Measurements from ENCODE around the gene BTBD10.

BTBD10 gene

DNA sequence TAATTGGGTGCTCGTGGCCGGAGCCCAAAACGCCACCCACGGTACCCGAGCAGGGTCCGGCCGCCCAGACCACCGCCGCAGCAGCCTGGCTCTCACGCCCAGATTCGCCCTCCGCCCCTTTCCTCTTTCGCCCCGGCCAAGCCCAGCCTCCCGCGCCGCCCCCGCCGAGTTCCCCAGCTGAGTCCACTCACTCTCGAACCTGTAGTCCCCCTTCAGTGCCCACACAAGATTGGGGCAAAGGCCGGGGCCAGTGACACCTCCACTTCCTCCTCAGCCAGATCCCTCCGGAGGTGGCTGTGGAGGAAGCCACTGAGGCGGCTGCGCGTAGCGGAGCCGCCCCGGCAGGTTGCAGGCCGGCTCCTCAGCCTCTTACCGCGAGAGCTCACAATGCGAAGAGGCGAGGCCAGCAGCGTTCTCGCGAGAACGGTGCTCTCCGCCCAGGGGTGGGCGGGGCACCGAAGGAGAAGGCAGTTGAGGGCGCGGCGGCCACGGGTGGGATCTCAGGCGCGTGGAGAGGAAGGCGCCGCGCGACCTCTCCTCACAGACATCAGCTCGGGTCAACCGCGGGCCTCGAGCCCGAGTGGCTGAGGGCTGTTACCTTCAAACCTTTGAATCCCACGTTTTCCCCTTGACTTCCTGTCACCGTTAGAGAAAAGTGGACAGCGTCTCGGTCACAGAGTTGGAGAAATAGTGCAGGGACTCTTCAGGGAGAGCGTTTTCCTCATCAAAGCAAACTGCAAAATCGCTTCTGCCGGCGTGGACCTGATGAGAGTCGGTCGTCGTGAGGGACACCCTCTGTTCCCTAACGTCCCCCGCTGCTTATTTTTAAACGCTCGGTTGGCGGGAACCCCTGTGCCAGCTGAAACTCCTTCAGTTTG, at the start of gene BTBD10:
BTBD10 (minus strand) TSS at position 322 of the 878 bp plus-strand sequence. CDS start 18,098 bp downstream, outside the sequence.
- peak; percentile 90 to 92 for DNase-seq (ENCODE audit: low read depth in 2 of 2)

GRCh38 chr11:13503393-13503792, 40.4 kb upstream of the BTBD10 start:
- no peak for DNase-seq (ENCODE audit: low read depth in 2 of 2)

DNA sequence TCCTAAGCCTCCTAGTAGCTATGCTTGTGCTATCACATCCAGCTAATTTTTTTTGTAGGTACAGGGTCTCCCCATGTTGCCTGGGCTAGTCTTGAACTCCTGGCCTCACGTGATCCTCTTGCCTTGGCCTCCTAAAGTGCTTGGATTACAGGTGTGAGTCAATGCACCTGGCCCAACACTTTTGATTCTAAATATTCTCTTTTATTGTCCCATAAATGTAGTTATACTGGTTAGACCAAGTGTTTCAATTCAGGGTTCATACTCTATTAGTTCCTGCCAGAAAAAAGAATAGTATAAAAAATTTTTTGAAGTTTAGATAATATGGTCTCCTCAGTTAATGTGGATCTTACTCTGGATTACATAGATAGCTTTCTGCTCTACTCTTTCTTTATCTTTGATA, 39.5 kb upstream of the BTBD10 start:
- no peak for DNase-seq (ENCODE audit: low read depth in 2 of 2)

- no peak for DNase-seq (ENCODE audit: low read depth in 2 of 2)
Measured at GRCh38 chr11:13495929-13496328, 32.9 kb upstream of the BTBD10 start, which contains the start of gene PTH. Gene PTH, minus strand, starts transcription at chr11:13495997. Its CDS starts 3,142 bp downstream, at chr11:13492855.

GRCh38 chr11:13494051-13494450, 31.0 kb upstream of the BTBD10 start:
- no peak for DNase-seq (ENCODE audit: low read depth in 2 of 2)

GRCh38 chr11:13487661-13488030, 24.6 kb upstream of the BTBD10 start:
- DNase-seq (ENCODE audit: low read depth in 2 of 2) = no peak

DNA sequence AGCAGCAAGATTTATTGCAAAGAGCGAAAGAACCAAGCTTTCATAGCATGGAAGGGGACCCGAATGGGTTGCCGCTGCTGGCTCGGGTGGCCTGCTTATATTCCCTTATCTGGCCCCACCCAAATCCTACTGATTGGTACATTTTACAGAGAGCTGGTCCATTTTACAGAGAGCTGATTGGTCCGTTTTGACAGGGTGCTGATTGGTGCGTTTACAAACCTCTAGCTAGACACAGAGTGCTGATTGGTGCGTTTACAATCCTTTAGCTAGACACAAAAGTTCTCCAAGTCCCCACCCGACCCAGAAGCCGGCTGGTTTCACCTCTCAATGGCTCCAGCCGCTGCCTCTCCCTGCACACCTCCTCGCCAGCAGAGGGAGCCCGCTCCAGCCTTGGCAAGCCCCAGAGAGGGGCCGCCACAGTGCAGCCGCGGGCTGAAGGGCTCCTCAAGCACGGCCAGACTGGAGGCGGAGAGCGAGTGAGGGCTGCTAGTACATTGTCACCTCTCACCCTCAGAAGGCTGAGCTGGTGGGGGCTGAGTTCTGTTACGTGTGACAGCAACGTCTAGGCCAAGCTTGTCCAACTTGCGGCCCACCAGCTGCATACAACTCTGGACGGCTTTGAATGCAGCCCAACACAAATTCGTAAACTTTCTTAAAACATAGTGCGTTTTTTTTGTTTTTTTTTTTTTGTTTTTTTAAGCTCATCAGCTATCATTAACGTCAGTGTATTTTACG, 24.1 kb upstream of the BTBD10 start:
- peak; percentile 51 to 56 for DNase-seq (ENCODE audit: low read depth in 2 of 2)

DNA sequence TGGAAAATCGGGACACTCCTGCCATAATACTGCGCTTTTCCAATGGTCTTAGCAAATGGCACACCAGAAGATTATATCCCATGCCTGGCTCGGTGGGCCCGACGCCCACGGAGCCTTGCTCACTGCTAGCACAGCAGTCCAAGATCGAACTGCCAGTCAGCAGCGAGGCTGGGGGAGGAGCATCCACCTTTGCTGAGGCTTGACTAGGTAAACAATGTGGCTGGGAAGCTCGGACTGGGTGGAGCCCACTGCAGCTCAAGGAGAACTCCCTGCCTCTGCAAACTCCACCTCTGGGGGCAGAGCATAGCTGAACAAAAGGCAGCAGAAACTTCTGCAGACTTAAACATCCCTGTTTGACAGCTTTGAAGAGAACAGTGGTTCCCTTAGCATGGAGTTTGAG, 17.2 kb upstream of the BTBD10 start:
- DNase-seq (ENCODE audit: low read depth in 2 of 2) = no peak

GRCh38 chr11:13479688-13480087, 16.7 kb upstream of the BTBD10 start:
- DNase-seq (ENCODE audit: low read depth in 2 of 2) = no peak

GRCh38 chr11:13475091-13475490, 12.1 kb upstream of the BTBD10 start:
- DNase-seq (ENCODE audit: low read depth in 2 of 2) = no peak

GRCh38 chr11:13473013-13473722, 10.1 kb upstream of the BTBD10 start:
- DNase-seq (ENCODE audit: low read depth in 2 of 2) = no peak

DNA sequence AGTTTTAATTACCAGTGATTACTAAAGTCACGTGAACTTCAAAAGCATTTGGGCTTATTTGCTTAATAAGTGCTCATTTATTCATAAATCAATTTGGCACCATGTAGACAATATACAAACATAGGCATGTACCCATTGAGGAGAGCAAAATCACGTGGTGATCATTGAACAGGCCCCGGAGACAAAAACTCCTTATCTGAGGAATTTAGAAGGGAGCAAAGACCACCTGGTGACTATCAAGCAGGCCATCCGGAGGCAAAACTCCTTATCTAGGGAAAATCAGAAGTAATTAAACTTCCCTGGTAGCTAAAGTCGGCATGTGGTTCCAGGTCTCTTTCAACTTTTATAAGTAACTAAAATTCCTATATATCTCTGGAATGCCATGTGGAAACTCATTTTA, 5.7 kb upstream of the BTBD10 start:
- DNase-seq (ENCODE audit: low read depth in 2 of 2) = no peak

GRCh38 chr11:13465909-13466371, 2.9 kb upstream of the BTBD10 start:
- no peak for DNase-seq (ENCODE audit: low read depth in 2 of 2)

DNA sequence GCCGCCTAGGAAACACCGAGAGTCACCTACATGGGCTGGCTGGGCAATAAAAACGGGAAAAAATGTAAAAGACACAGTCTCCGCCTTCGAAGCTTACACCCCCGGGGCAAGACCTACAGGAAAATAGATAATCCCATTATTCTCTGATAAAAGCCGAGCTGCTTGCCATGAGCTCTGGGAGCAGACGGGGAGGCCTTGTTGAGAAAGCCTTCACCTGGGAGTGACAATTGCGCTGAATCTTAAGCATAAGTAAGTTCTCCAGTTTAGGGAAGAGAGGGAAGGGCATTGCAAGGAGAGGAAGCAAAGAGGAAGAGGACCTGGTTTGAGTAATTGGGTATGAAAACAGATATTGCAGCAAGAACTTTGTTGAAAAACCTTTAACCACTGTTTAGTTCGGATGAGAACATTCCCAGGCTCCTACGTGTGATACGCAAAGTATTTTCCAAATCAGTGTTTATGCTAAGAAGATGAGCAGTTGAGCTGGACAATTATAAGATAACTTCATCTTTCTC, 813 bp upstream of the BTBD10 start:
- DNase-seq (ENCODE audit: low read depth in 2 of 2) = no peak

DNA sequence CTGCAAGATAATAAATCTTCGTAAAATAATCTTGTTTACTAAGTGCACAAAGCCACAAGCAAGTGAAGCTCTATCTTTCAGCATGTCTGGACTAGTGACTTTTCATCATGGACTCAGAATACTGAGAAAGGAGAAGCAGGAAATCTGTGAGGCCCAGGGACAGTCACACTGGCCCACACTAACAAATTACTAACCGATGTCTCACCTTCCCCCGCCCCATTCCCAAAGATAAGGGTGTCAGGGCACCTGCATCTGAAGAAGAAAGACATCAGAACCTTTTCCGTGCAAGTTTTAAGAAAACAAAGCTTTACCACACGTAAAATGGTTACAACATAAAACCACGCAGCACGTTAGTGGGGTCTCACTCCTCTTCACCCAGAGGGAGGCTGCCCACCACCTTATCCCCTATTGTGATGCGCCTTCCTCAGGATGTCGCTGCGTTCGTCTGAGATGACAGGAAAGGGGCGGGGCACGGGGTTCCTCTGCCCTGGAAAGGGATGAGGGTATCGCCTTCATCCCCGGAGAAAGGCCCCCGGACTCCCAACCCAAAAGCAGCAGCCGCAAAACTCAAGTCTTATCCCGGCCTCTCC, 616 bp downstream of the BTBD10 start:
- DNase-seq (ENCODE audit: low read depth in 2 of 2) = peak; percentile 39 to 45

DNA sequence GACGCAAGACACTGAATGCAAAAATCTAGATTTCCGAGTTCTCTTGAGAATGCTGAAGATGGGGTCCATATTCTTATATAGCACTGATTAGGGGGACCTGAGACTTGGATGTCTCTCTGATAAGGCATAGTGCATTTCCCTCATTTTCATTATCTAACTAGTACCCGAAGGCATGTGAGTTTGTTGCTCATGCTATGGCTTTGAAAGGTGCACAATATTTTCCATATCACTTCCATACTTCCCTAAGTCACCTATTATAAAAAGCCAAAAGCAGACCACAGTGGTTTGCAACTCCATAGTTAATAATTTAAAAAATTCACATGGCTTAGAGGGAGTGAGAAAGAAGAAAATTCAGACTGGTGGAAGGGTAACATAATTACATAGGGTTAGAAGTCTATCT, 1.7 kb downstream of the BTBD10 start:
- no peak for DNase-seq (ENCODE audit: low read depth in 2 of 2)

DNA sequence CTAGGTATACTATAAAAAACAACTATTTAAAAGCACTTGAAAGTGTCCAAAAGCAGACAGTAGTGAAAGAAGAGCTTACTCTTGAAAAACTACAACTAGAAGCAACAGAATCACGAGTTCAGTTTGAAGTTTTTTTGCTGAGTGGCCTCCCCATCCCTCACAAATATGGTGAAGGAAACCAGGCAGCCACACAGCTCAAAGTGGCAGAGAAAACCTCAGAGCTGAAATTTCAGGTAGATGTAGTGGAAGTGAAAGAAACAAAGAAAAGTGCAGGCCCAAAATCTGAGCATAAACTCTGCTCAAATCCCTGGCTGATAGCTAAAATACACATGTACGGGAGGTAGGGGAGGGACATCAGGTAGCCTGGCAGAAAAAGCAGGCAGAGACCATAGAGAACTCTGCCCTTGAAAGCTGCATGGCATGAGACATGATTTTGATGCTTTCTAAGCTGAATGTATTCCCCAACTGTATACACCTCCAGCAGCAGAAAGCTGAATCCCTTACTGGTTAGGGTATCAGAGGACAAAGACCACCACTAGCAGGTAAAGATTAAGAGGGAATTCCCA, 12.1 kb downstream of the BTBD10 start:
- DNase-seq (ENCODE audit: low read depth in 2 of 2) = no peak

DNA sequence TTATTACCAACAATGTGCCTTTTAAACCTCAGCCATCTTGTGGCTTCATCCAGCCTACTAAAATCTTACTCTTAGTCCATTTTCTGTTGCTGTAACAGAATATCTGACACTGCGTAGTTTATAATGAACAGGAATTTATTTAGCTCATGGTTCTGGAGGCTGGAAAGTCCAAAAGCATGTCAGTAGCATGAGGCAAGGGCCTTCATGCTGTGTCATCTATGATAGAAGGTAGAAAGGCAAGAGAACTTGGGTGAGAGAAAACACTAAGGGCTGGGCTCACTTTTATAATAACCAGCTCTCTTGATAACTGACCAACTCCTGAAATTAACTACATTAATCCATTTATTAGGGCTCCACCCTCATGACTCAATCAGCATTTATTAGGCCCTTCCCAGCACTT, 13.5 kb downstream of the BTBD10 start:
- no peak for DNase-seq (ENCODE audit: low read depth in 2 of 2)

DNA sequence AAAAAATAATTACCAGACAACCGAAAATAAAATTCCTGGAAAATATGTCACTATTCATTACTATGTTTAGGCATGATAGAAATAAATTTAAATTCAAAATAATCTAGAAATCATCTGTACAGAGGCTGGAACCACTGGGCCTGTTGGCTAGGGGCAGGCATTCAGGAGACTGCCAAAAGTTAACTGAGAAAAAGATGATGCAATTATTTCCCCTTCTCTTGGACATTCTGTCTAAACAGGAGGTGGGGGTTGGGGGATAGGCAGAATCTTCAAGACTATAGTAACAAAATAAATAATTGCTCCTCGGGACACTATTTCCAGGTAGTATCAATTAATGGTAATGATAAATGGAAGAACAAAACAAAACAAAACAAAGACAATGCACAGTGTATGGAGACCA, 14.1 kb downstream of the BTBD10 start:
- DNase-seq (ENCODE audit: low read depth in 2 of 2) = no peak

DNA sequence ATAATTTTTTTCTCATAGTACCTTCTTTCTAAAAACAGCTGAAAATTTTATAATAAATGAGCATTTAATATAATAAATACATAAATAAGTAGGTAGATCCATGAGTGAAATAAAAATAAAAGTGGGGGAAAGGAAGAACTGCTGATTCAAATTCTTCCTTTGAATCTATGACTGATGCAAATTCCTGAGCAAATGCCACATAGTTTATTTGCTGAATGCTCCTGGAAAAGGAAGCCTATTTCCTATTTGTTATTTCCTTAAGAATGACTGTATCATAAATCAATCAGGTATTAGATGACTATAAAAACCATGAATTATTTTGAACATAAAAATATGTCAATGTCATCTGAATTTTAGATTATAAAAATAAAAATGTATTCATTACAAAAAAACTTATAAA, 16.6 kb downstream of the BTBD10 start:
- DNase-seq (ENCODE audit: low read depth in 2 of 2) = no peak

GRCh38 chr11:13445588-13445987, 17.4 kb downstream of the BTBD10 start:
- DNase-seq (ENCODE audit: low read depth in 2 of 2) = no peak

Measured in stimulated activated CD8-positive, alpha-beta memory T cell treated with anti-CD3 and anti-CD28 coated beads, Interleukin-15, amount 100 ng/mL, for 48 hours (primary cell).